ENCODE measurements around the gene CDH20. TPM values are rescaled to one million over a fixed set of nuclear protein-coding genes. Genes with fewer than 3 reads are reported as not detected.

CDH20 gene
- total and polyA plus RNA-seq, 2 experiments from 2014 or later, result 1.3 to 3.6 TPM

- H3K9me2 ChIP-seq (replicated peaks; ENCODE audit: insufficient read depth), result no peaks in the 10 kb centered on the region
- no peak overlapping the region for H3K4me2 ChIP-seq
- no peak overlapping the region for H3K4me3 ChIP-seq
- DNase-seq (ENCODE audit: low spot score), result no peak
- no peak overlapping the region for H3K27ac ChIP-seq
- H4K20me1 ChIP-seq (ENCODE audit: insufficient read depth, poor library complexity, severe bottlenecking), result no peaks in the 10 kb centered on the region
- H3K79me2 ChIP-seq, result no peaks in the 10 kb centered on the region
- no peaks in the 10 kb centered on the region for H3K36me3 ChIP-seq (replicated peaks; ENCODE audit: insufficient read depth, low read depth)
- H3K9me3 ChIP-seq (ENCODE audit: low read depth), result no peaks in the 10 kb centered on the region
- TF ChIP-seq, protein P1, sequence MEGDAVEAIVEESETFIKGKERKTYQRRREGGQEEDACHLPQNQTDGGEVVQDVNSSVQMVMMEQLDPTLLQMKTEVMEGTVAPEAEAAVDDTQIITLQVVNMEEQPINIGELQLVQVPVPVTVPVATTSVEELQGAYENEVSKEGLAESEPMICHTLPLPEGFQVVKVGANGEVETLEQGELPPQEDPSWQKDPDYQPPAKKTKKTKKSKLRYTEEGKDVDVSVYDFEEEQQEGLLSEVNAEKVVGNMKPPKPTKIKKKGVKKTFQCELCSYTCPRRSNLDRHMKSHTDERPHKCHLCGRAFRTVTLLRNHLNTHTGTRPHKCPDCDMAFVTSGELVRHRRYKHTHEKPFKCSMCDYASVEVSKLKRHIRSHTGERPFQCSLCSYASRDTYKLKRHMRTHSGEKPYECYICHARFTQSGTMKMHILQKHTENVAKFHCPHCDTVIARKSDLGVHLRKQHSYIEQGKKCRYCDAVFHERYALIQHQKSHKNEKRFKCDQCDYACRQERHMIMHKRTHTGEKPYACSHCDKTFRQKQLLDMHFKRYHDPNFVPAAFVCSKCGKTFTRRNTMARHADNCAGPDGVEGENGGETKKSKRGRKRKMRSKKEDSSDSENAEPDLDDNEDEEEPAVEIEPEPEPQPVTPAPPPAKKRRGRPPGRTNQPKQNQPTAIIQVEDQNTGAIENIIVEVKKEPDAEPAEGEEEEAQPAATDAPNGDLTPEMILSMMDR (IDR thresholded peaks at IDR 0.05; ENCODE audit: poor library complexity), result no peak
- TF ChIP-seq EZH2 (IDR thresholded peaks at IDR 0.05; ENCODE audit: borderline replicate concordance) (no peak), EZH2phosphoT487 (IDR thresholded peaks at IDR 0.05; ENCODE audit: low read depth, severe bottlenecking, unreplicated experiment) (no peak)
- H3K4me1 ChIP-seq (ENCODE audit: insufficient read depth), result no peaks in the 10 kb centered on the region
- WGBS (ENCODE audit: low lambda C conversion rate, missing lambda C conversion rate), result 0% methylated on average over 1 of the region's 1 CpG
- H3K27me3 ChIP-seq, result peaks cover 23% of the 10 kb centered on the region
- no peak overlapping the region for H2AFZ ChIP-seq
Observed at GRCh38 chr18:61340148-61340547, 6.9 kb downstream of the CDH20 start.

- H3K9me3 ChIP-seq (ENCODE audit: low read depth), result no peaks in the 10 kb centered on the region
- no peaks in the 10 kb centered on the region for H3K36me3 ChIP-seq (replicated peaks; ENCODE audit: insufficient read depth, low read depth)
- H2AFZ ChIP-seq, result no peak overlapping the region
- TF ChIP-seq, protein P1 (IDR thresholded peaks at IDR 0.05; ENCODE audit: poor library complexity), result no peak
- TF ChIP-seq EZH2phosphoT487 (IDR thresholded peaks at IDR 0.05; ENCODE audit: low read depth, severe bottlenecking, unreplicated experiment) (no peak), EZH2 (IDR thresholded peaks at IDR 0.05; ENCODE audit: borderline replicate concordance) (no peak)
- DNase-seq (ENCODE audit: low spot score), result peak; percentile 20
- H3K4me3 ChIP-seq, result no peak overlapping the region
- H3K27ac ChIP-seq, result peak overlapping the region; percentile 29
- H3K9me2 ChIP-seq (replicated peaks; ENCODE audit: insufficient read depth), result no peaks in the 10 kb centered on the region
- no peaks in the 10 kb centered on the region for H3K27me3 ChIP-seq
- no peaks in the 10 kb centered on the region for H3K79me2 ChIP-seq
- H3K4me1 ChIP-seq (ENCODE audit: insufficient read depth), result no peaks in the 10 kb centered on the region
- no peak overlapping the region for H3K4me2 ChIP-seq
- H4K20me1 ChIP-seq (ENCODE audit: insufficient read depth, poor library complexity, severe bottlenecking), result no peaks in the 10 kb centered on the region
Observed at GRCh38 chr18:61348230-61348629, 15.0 kb downstream of the CDH20 start.

DNA sequence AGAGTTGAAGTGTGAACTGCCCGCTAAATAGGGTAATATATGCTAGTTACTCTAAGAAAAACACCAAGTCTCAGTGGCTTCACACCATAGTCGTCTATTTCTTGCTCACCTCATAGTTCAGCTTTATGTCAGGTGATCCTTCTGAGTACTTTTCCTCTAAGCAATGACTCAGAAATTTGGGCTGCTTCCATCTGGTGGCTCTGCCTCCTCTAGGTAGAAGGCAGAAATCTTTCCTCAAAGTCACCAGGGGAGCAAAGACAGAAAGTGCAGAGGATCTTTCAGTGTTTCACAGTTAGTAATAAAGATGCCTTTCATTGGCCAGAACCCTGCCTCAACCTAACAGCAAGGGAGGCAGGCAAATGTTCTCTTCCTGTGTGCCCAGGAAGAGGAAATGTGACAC, 17.3 kb downstream of the CDH20 start:
- 84% methylated on average over 2 of the region's 2 CpGs for WGBS (ENCODE audit: low lambda C conversion rate, missing lambda C conversion rate)
- H3K79me2 ChIP-seq, result no peaks in the 10 kb centered on the region
- TF ChIP-seq EZH2 (IDR thresholded peaks at IDR 0.05; ENCODE audit: borderline replicate concordance), result no peak
- TF ChIP-seq EZH2phosphoT487 (IDR thresholded peaks at IDR 0.05; ENCODE audit: low read depth, severe bottlenecking, unreplicated experiment), result no peak
- TF ChIP-seq, protein P1 (IDR thresholded peaks at IDR 0.05; ENCODE audit: poor library complexity), result no peak

DNA sequence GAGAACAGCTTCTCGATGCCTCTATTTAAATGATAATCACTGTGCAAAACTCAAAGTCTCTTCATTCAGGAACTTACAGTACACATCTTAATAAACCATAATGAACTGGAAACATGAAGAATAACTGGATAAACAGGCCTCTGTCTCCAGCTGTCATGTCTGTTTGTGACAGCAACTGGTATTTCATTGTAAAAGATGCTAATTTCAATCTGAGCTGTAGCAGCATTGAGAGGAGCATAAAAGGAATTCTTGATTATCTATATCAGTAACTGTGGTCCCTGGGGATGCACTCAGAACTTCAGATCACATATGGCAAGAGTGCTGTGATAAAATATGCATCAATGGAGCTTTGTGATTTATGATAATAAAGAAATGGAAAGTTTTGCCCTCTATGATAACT, 18.8 kb downstream of the CDH20 start:
- Histone ChIP-seq H3K4me2 (no peak overlapping the region), H2AFZ (no peak overlapping the region), H3K27ac (no peak overlapping the region), H3K79me2 (no peaks in the 10 kb centered on the region), H3K4me3 (no peak overlapping the region), H3K9me2 (replicated peaks; ENCODE audit: insufficient read depth) (no peaks in the 10 kb centered on the region), H3K9me3 (ENCODE audit: low read depth) (no peaks in the 10 kb centered on the region), H3K36me3 (replicated peaks; ENCODE audit: insufficient read depth, low read depth) (no peaks in the 10 kb centered on the region), H3K4me1 (ENCODE audit: insufficient read depth) (no peaks in the 10 kb centered on the region), H3K27me3 (no peaks in the 10 kb centered on the region), H4K20me1 (ENCODE audit: insufficient read depth, poor library complexity, severe bottlenecking) (no peaks in the 10 kb centered on the region)
- DNase-seq (ENCODE audit: low spot score), result no peak
- 68% methylated on average over 1 of the region's 1 CpG for WGBS (ENCODE audit: low lambda C conversion rate, missing lambda C conversion rate)
- TF ChIP-seq, protein P1 (IDR thresholded peaks at IDR 0.05; ENCODE audit: poor library complexity), result no peak
- no peak for TF ChIP-seq EZH2 (IDR thresholded peaks at IDR 0.05; ENCODE audit: borderline replicate concordance)
- TF ChIP-seq EZH2phosphoT487 (IDR thresholded peaks at IDR 0.05; ENCODE audit: low read depth, severe bottlenecking, unreplicated experiment), result no peak

More for the DNA sequence above, 17.3 kb downstream of the CDH20 start:
- H3K9me2 ChIP-seq (replicated peaks; ENCODE audit: insufficient read depth), result no peaks in the 10 kb centered on the region
- no peaks in the 10 kb centered on the region for H3K9me3 ChIP-seq (ENCODE audit: low read depth)
- no peak overlapping the region for H3K4me3 ChIP-seq
- H3K27ac ChIP-seq, result no peak overlapping the region
- no peaks in the 10 kb centered on the region for H3K36me3 ChIP-seq (replicated peaks; ENCODE audit: insufficient read depth, low read depth)
- no peaks in the 10 kb centered on the region for H4K20me1 ChIP-seq (ENCODE audit: insufficient read depth, poor library complexity, severe bottlenecking)
- no peak overlapping the region for H2AFZ ChIP-seq
- no peaks in the 10 kb centered on the region for H3K4me1 ChIP-seq (ENCODE audit: insufficient read depth)
- H3K4me2 ChIP-seq, result no peak overlapping the region
- H3K27me3 ChIP-seq, result no peaks in the 10 kb centered on the region
- DNase-seq (ENCODE audit: low spot score), result no peak

Measured in hepatocyte (in vitro differentiated cells).